SU-DHL-6 (cell line): ENCODE measurements around the gene EFCAB6.

Source experiments
- EZH2phosphoT487 ChIP-seq: fragments of 200-600 bp; sonication (generic), shearing (Covaris generic); conservative IDR thresholded peaks from 2 replicates; pipeline ENCODE4 v1.6.1; 2018; ENCODE audit warnings: mild to moderate bottlenecking, antibody characterized with exemption, low read length, moderate library complexity, mixed read lengths
- TF ChIP-seq, protein P1 (sequence below): fragments of 200-600 bp; sonication (generic); IDR thresholded peaks from one replicate; pipeline ENCODE4 v1.5.1; 2017; ENCODE audit warnings: antibody characterized with exemption, mild to moderate bottlenecking, low read length, moderate library complexity; ENCODE audit not compliant: insufficient read depth, poor library complexity, severe bottlenecking

GRCh38 chr22:43726964-43727543 lies 85.1 kb downstream of the EFCAB6 start:
- TF ChIP-seq, protein P1, sequence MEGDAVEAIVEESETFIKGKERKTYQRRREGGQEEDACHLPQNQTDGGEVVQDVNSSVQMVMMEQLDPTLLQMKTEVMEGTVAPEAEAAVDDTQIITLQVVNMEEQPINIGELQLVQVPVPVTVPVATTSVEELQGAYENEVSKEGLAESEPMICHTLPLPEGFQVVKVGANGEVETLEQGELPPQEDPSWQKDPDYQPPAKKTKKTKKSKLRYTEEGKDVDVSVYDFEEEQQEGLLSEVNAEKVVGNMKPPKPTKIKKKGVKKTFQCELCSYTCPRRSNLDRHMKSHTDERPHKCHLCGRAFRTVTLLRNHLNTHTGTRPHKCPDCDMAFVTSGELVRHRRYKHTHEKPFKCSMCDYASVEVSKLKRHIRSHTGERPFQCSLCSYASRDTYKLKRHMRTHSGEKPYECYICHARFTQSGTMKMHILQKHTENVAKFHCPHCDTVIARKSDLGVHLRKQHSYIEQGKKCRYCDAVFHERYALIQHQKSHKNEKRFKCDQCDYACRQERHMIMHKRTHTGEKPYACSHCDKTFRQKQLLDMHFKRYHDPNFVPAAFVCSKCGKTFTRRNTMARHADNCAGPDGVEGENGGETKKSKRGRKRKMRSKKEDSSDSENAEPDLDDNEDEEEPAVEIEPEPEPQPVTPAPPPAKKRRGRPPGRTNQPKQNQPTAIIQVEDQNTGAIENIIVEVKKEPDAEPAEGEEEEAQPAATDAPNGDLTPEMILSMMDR, result no peak
- TF ChIP-seq EZH2phosphoT487, result no peak
